Retinal pigment epithelial cell (primary cell): ENCODE results near the gene MYL10.

Source experiments
- DNase-seq: peaks from one replicate; pipeline ENCODE4 v3.0.0-alpha.2; 2010; ENCODE audit warnings: low read depth
- H3K4me3 ChIP-seq: 2 replicates; pipeline ENCODE4 v1.5.1; 2011; ENCODE audit warnings: mild to moderate bottlenecking, low read length, control low read depth, moderate library complexity
- CTCF ChIP-seq: conservative IDR thresholded peaks from 2 replicates; pipeline ENCODE4 v1.5.1; 2011; ENCODE audit warnings: low read depth, low read length, control low read depth, inconsistent platforms

Gene MYL10

GRCh38 chr7:101629171-101629570 lies at the start of gene MYL10:
Gene MYL10 (minus strand): TSS chr7:101629296. CDS start chr7:101629118, 178 bp downstream.
- DNase-seq: no peak
- H3K4me3 ChIP-seq: no peak within 1 kb of the TSS
- TF ChIP-seq CTCF: no peak

- no peak overlapping the region for H3K4me3 ChIP-seq
- DNase-seq: no peak
- TF ChIP-seq CTCF: no peak
Observed at GRCh38 chr7:101678658-101679057, 49.6 kb upstream of the MYL10 start.

GRCh38 chr7:101677797-101678479 lies 48.8 kb upstream of the MYL10 start:
- no peak for DNase-seq
- TF ChIP-seq CTCF: no peak
- H3K4me3 ChIP-seq: no peak overlapping the region

GRCh38 chr7:101677391-101677790 lies 48.3 kb upstream of the MYL10 start:
- no peak overlapping the region for H3K4me3 ChIP-seq
- TF ChIP-seq CTCF: no peak
- no peak for DNase-seq

- DNase-seq: no peak
- no peak for TF ChIP-seq CTCF
- H3K4me3 ChIP-seq: no peak overlapping the region
Observed at GRCh38 chr7:101676956-101677355, 47.9 kb upstream of the MYL10 start.

DNA sequence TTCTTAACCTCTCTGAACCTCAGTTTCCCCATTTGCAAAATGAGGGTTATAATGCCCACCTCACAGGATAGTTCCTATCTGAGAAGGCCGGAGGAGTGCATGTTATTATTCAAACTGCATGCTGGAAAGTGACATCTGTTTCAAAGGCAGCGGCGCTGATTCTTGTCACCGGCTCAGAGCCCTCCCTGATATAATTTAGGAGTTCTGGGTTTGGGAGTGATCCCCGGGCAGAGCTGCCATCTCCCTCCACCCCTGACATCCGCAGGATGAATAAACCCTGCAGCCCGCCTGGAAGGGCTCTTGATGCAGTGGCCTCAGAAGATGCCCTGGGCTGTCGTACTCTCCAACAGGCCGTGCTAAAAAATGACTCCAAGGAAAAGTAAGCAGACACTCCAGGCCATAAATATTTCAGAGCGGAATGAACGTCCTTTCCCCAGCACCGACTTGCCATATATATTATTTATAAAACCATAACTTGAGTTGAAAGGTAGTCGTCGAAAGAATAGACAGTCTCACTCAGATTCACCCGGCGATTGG lies 47.0 kb upstream of the MYL10 start:
- DNase-seq: no peak
- TF ChIP-seq CTCF: no peak
- H3K4me3 ChIP-seq: no peak overlapping the region

GRCh38 chr7:101674439-101674838 lies 45.3 kb upstream of the MYL10 start:
- no peak for DNase-seq
- TF ChIP-seq CTCF: no peak
- no peak overlapping the region for H3K4me3 ChIP-seq
